ENCODE data around the gene SDCCAG8. TPM values are rescaled to one million over a fixed set of nuclear protein-coding genes. Genes with fewer than 3 reads are reported as not detected.

Gene SDCCAG8
- total and polyA plus RNA-seq, 2 experiments from 2014 or later = 28.0 to 66.7 TPM

- Mint-ChIP-seq H3K4me1 (peaks cover 33% of the 10 kb centered on the region), H3K36me3 (ENCODE audit: low read depth) (no peaks in the 10 kb centered on the region), H3K4me3 (no peak overlapping the region), H3K9me3 (no peaks in the 10 kb centered on the region), H3K27ac (no peak overlapping the region), H3K27me3 (ENCODE audit: insufficient read depth, low read depth, poor library complexity) (no peaks in the 10 kb centered on the region)
- no peaks in the 10 kb centered on the region for H3K27me3 ChIP-seq (ENCODE audit: insufficient read depth)
- H2AFZ ChIP-seq = no peak overlapping the region
- no peaks in the 10 kb centered on the region for H3K79me2 ChIP-seq (replicated peaks; ENCODE audit: insufficient read depth)
- DNase-seq (ENCODE audit: low spot score) = no peak
- peaks cover 27% of the 10 kb centered on the region for H3K4me1 ChIP-seq (ENCODE audit: insufficient read depth)
- H3K4me2 ChIP-seq = peak overlapping the region; percentile 45; the same call in 1 of the 2 replicates
- no peaks in the 10 kb centered on the region for H3F3A ChIP-seq (replicated peaks; ENCODE audit: low read depth)
- no peaks in the 10 kb centered on the region for H4K20me1 ChIP-seq (replicated peaks; ENCODE audit: insufficient read depth)
- H3K27ac ChIP-seq (ENCODE audit: low read depth) = no peak overlapping the region
- H3K9me2 ChIP-seq (ENCODE audit: insufficient read depth) = no peaks in the 10 kb centered on the region
- no peak overlapping the region for H3K4me3 ChIP-seq
- H3K36me3 ChIP-seq (ENCODE audit: insufficient read depth) = no peaks in the 10 kb centered on the region
- no peak for ATAC-seq
- TF ChIP-seq CREB1 (CRISPR knock-in tag; IDR thresholded peaks at IDR 0.05; ENCODE audit: low read depth) = no peak
- TF ChIP-seq ZNF114 (CRISPR knock-in tag; IDR thresholded peaks at IDR 0.05) = no peak
- no peak for TF ChIP-seq NANOG (IDR thresholded peaks at IDR 0.05; ENCODE audit: borderline replicate concordance)
- no peak for TF ChIP-seq STAT1 (IDR thresholded peaks at IDR 0.05; ENCODE audit: unreplicated experiment)
- no peak for TF ChIP-seq EZH2 (IDR thresholded peaks at IDR 0.05; ENCODE audit: low read depth, unreplicated experiment)
- no peak for TF ChIP-seq ETS1 (IDR thresholded peaks at IDR 0.05)
- TF ChIP-seq JUNB (IDR thresholded peaks at IDR 0.05; ENCODE audit: unreplicated experiment) = no peak
- no peak for TF ChIP-seq REST (IDR thresholded peaks at IDR 0.05; ENCODE audit: unreplicated experiment)
- TF ChIP-seq CTCF (conservative IDR thresholded peaks at IDR 0.05; ENCODE audit: low read depth in 2 of 2) = no peak
- no peak for TF ChIP-seq EZH2phosphoT487 (IDR thresholded peaks at IDR 0.05; ENCODE audit: unreplicated experiment)
- TF ChIP-seq POLR2AphosphoS5 (IDR thresholded peaks at IDR 0.05; ENCODE audit: low read depth) = no peak
- no peak for TF ChIP-seq ZNF462 (CRISPR knock-in tag; IDR thresholded peaks at IDR 0.05)
- TF ChIP-seq ZNF331 (CRISPR knock-in tag; IDR thresholded peaks at IDR 0.05; ENCODE audit: low read depth) = no peak
Measured at GRCh38 chr1:243414152-243414494, 158.3 kb downstream of the SDCCAG8 start.

Data from GM23338 (cell line).